Dendritic cell treated with granulocyte-macrophage colony-stimulating factor and Interleukin-4, amounts not matched to agents 40 ng/mL and 50 ng/mL, for 4 days (primary cell): ENCODE results near the gene ABHD4.
A peak's percentile ranks its signal among the peaks of the same experiment; 100 is the strongest.
"Not testable (repeated sequence)": the region's sequence is repeated elsewhere in the genome, so short reads cannot be mapped to it uniquely, and the experiment has no call there.

Experiments
- H3K27ac Mint-ChIP-seq: one replicate; pipeline ENCODE4 v1.8.0; 2022; ENCODE audit warnings: mild to moderate bottlenecking, mixed read lengths
- H3K27me3 Mint-ChIP-seq: one replicate; pipeline ENCODE4 v1.8.0; 2022; ENCODE audit warnings: mild to moderate bottlenecking, mixed read lengths
- H3K36me3 Mint-ChIP-seq: one replicate; pipeline ENCODE4 v1.8.0; 2022; ENCODE audit warnings: low read depth, mixed read lengths
- H3K4me1 Mint-ChIP-seq: one replicate; pipeline ENCODE4 v1.8.0; 2022; ENCODE audit warnings: low read depth, mixed read lengths
- H3K4me3 Mint-ChIP-seq: one replicate; pipeline ENCODE4 v1.8.0; 2022; ENCODE audit warnings: mild to moderate bottlenecking, moderate library complexity, mixed read lengths
- H3K9me3 Mint-ChIP-seq: one replicate; pipeline ENCODE4 v1.8.0; 2022; ENCODE audit warnings: mixed read lengths
- intact Hi-C: fragments of 100-400 bp; cut with micrococcal nuclease; formaldehyde crosslinking; loops from one replicate; pipeline ENCODE4 v1.15.0; 2022

ABHD4 gene

GRCh38 chr14:22556990-22557623, 41.0 kb upstream of the ABHD4 start:
- Mint-ChIP-seq H3K27me3 (peaks cover 1% of the 10 kb centered on the region), H3K4me3 (peak overlapping the region; percentile 71), H3K27ac (peak overlapping the region; percentile 17), H3K4me1 (peaks cover 30% of the 10 kb centered on the region), H3K9me3 (no peaks in the 10 kb centered on the region), H3K36me3 (no peaks in the 10 kb centered on the region)
- intact Hi-C loops: loop anchor here (1.0 to 2.0 kb wide), 3 partner anchors 32 to 426 kb away; partner anchors contain the start of gene DAD1

DNA sequence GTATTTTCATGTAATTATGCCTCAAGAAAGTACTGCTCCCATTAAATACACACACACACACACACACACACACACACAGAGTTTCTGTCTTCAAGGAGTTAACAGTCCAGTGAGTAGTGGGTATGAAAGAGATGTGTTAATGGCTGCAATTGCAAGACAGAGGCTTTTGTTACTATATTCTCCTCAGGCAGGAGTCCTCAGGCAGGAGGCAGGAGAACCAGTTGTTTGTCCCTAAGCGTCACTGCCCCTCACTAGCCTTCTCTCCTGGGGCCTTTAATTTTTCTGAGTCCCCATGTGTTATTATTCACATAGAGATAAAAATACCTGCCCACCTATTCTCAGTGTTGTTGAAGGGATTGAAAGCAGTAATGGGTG, 40.3 kb upstream of the ABHD4 start:
- Mint-ChIP-seq H3K27me3 (peaks cover 1% of the 10 kb centered on the region), H3K9me3 (no peaks in the 10 kb centered on the region), H3K27ac (no peak overlapping the region), H3K4me1 (peaks cover 37% of the 10 kb centered on the region), H3K36me3 (peaks cover 6% of the 10 kb centered on the region), H3K4me3 (no peak overlapping the region)
- intact Hi-C loops: loop anchor here (1.0 to 2.0 kb wide), 3 partner anchors 31 to 425 kb away; partner anchors contain the start of gene DAD1

DNA sequence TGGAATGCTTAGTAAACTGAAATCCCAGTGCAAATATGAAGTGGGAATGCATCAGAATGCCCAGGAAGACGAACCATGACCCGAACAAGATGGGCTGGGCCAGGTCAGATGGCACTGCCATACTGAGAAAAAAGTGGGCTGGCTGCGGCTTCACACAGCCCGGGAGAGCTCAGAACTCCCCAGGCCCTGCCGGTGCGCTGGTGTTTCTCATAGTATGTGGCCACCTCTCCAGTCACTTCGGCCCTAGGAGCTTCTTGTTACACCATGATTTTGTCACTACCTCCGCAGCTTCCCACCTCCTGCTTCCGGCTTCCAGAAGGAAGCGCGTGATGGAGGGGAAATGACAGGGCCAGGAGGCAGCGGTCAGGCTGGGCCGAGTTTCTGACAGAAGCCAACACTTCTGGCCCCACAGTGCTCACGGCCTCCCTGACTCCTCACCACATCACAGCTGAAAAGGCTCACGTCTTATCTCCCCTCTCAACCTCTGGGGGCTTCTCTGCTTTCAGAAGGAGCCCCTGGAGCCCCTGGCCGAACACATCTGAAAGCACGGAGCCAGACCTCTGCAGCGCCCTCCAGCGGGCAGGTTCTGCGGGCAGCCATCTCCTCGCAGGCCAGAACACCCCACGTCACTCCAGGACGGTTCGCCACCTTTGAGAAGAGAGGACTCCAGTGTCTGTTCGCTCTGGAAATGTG, 39.7 kb upstream of the ABHD4 start:
- intact Hi-C loops: no loop called here
- Mint-ChIP-seq H3K9me3 (no peaks in the 10 kb centered on the region), H3K4me3 (no peak overlapping the region), H3K27ac (no peak overlapping the region), H3K4me1 (peaks cover 37% of the 10 kb centered on the region), H3K36me3 (peaks cover 11% of the 10 kb centered on the region), H3K27me3 (peaks cover 1% of the 10 kb centered on the region)

DNA sequence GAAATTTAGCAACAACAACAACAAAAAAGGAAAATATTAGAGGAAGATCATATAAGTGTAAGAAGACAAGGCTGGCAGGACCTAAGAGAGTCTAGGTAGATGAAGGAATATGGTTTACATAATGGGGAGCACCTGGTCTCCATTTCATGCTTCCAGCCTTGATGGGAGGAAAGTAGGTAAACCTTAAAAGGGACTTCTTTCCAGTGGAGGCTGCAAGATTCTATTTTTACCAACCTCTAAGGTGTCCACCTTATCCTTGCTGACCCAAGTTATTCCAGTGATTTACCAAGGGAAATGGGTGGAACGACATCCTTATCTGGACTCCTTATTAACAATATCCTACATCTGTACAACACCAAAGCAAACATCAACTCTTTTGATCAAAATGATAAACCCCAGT, 39.1 kb upstream of the ABHD4 start:
- no peak overlapping the region for H3K4me3 Mint-ChIP-seq
- H3K4me1 Mint-ChIP-seq: peaks cover 37% of the 10 kb centered on the region
- no peaks in the 10 kb centered on the region for H3K9me3 Mint-ChIP-seq
- H3K27ac Mint-ChIP-seq: no peak overlapping the region
- peaks cover 1% of the 10 kb centered on the region for H3K27me3 Mint-ChIP-seq
- intact Hi-C loops: no loop called here
- peaks cover 13% of the 10 kb centered on the region for H3K36me3 Mint-ChIP-seq

- H3K27me3 Mint-ChIP-seq: peaks cover 1% of the 10 kb centered on the region
- peaks cover 28% of the 10 kb centered on the region for H3K36me3 Mint-ChIP-seq
- no peaks in the 10 kb centered on the region for H3K9me3 Mint-ChIP-seq
- H3K27ac Mint-ChIP-seq: no peak overlapping the region
- H3K4me1 Mint-ChIP-seq: peaks cover 32% of the 10 kb centered on the region
- intact Hi-C loops: no loop called here
- no peak overlapping the region for H3K4me3 Mint-ChIP-seq
These were observed 37.3 kb upstream of the ABHD4 start for GRCh38 chr14:22560662-22561365.

- intact Hi-C loops: no loop called here
- peaks cover 27% of the 10 kb centered on the region for H3K4me1 Mint-ChIP-seq
- H3K36me3 Mint-ChIP-seq: peaks cover 33% of the 10 kb centered on the region
- no peak overlapping the region for H3K27ac Mint-ChIP-seq
- H3K9me3 Mint-ChIP-seq: no peaks in the 10 kb centered on the region
- H3K27me3 Mint-ChIP-seq: peaks cover under 1% of the 10 kb centered on the region
- no peak overlapping the region for H3K4me3 Mint-ChIP-seq
These were observed 36.8 kb upstream of the ABHD4 start for GRCh38 chr14:22561366-22561660.

DNA sequence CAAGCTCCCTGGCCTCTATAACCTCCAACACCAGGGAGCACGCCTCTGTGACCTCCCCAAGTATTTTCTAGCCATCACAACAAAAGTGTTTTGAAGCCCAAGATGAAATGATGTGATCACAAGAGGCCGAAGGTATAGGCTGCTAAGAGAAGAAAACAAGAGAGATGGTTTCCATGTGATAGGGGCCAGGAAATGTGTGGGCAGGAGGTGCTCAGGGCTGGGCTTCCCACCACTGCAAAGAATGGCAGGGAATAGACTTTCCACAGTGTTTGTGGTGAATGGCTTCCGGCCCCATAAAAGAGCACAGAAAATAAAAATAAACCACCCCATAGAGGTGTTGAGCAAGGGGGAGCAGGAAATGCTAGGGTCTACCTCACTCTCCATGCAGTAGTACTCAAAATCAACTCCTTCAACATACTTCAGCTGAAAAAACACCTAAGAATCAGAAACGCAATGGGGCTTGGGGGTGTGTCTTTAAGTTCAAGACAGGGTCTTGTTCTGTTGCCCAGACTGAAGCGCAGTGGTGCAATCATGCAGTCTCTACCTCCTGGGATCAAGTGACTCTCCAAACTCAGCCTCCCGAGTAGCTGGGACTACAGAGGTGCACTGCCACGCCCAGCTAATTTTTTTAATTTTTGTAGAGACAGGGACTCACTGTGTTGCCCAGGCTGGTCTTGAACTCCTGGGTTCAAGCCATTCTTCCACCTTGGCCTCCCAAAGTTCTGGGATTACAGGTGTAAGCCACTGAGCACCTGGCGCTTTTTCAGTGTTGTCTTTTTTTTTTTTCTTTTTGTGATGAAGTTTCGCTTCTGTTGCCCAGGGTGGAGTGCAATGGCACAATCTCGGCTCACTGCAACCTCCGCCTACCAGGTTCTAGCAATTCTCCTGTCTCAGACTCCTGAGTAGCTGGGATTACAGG, 36.2 kb upstream of the ABHD4 start:
- Mint-ChIP-seq H3K36me3 (peaks cover 39% of the 10 kb centered on the region), H3K4me1 (peaks cover 21% of the 10 kb centered on the region), H3K4me3 (no peak overlapping the region), H3K27ac (no peak overlapping the region), H3K9me3 (no peaks in the 10 kb centered on the region), H3K27me3 (no peaks in the 10 kb centered on the region)
- intact Hi-C loops: no loop called here

DNA sequence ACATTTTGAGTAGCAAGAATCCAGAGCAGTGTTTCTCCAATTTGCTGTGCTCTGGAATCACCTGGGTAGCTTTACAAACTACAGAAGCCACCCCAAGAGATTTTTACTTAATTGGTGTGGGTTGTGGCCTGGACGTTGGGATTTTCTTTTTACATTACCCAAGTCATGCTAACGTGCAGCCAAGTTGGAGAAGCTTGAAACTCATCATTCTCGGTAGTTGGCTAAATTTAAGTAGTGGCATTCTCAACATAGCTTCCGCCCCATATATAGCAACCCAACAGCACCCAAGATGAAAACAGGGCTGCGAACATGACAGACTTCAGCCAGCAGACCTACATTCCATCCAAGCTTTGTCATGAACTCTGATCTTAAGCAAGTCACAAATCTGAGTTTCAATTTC, 34.1 kb upstream of the ABHD4 start:
- Mint-ChIP-seq H3K4me3 (no peak overlapping the region), H3K27me3 (no peaks in the 10 kb centered on the region), H3K27ac (no peak overlapping the region), H3K9me3 (no peaks in the 10 kb centered on the region), H3K4me1 (peaks cover 14% of the 10 kb centered on the region), H3K36me3 (peaks cover 57% of the 10 kb centered on the region)
- intact Hi-C loops: no loop called here

DNA sequence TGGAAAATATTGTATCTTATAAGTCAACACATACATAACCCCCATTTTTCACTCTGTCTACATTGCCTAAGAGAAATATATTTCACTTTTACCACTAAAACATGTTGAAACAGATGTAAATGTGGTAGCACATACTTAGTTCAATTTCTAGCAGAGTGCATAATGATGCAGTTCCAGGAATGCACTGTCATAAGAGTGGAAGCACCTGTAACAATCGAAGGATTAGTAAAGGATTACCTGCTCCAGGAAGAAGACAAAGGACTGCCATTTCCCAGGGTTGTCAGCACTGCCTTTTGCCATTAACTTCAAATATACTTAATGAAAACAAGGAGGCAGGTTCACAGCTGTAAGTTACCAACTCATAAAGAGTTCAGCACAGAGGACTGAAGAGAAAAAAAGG, 33.6 kb upstream of the ABHD4 start:
- Mint-ChIP-seq H3K4me1 (peaks cover 14% of the 10 kb centered on the region), H3K36me3 (peaks cover 62% of the 10 kb centered on the region), H3K9me3 (no peaks in the 10 kb centered on the region), H3K4me3 (no peak overlapping the region), H3K27me3 (no peaks in the 10 kb centered on the region), H3K27ac (no peak overlapping the region)
- intact Hi-C loops: no loop called here

GRCh38 chr14:22565391-22565945, 32.6 kb upstream of the ABHD4 start:
- no peak overlapping the region for H3K4me3 Mint-ChIP-seq
- H3K27ac Mint-ChIP-seq: no peak overlapping the region
- H3K4me1 Mint-ChIP-seq: peaks cover 19% of the 10 kb centered on the region
- intact Hi-C loops: no loop called here
- H3K9me3 Mint-ChIP-seq: no peaks in the 10 kb centered on the region
- H3K36me3 Mint-ChIP-seq: peaks cover 72% of the 10 kb centered on the region
- H3K27me3 Mint-ChIP-seq: no peaks in the 10 kb centered on the region

DNA sequence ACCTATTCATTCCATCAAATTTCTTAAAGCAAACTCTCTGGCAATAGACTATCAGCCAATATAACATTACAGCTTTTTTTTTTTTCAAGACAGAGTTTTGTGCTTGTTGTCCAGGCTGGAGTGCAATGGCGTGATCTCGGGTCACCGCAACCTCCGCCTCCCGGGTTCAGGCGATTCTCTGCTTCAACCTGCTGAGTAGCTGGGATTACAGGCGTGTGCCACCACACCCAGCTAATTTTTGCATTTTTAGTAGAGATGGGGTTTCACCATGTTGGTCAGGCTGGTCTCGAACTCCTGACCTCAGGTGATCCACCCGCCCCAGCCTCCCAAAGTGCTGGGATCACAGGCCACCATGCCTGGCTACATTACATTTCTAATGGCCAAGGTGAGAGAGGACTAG, 31.8 kb upstream of the ABHD4 start:
- H3K27ac Mint-ChIP-seq, intact Hi-C loops, H3K4me3 Mint-ChIP-seq, H3K27me3 Mint-ChIP-seq, H3K9me3 Mint-ChIP-seq: not testable (repeated sequence)
- Mint-ChIP-seq H3K4me1 (peaks cover 20% of the 10 kb centered on the region), H3K36me3 (peaks cover 80% of the 10 kb centered on the region)

DNA sequence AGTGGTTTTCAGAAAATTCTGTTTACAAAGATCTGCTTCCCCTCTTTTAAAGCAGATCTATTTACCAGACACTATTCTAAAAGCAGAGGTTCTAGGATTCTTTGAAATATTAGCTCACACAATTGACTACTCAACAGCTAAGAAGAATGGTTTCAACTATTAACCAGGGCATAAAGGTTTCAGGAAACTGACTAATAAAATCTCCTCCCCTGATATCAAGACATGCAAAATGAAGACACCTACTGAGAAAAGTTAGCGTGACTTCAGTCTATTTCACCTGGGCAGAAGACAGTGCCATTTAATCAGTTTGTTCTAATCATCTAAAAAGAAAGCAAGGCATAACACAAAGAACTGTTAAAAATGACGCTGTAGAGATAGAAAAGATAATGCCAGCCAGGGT, 31.3 kb upstream of the ABHD4 start:
- Mint-ChIP-seq H3K36me3 (peaks cover 86% of the 10 kb centered on the region), H3K4me3 (no peak overlapping the region), H3K9me3 (no peaks in the 10 kb centered on the region), H3K27me3 (no peaks in the 10 kb centered on the region), H3K27ac (no peak overlapping the region), H3K4me1 (peaks cover 16% of the 10 kb centered on the region)
- intact Hi-C loops: no loop called here

GRCh38 chr14:22567437-22567836, 30.7 kb upstream of the ABHD4 start:
- Mint-ChIP-seq H3K9me3 (no peaks in the 10 kb centered on the region), H3K4me1 (peaks cover 11% of the 10 kb centered on the region), H3K4me3 (no peak overlapping the region), H3K27me3 (no peaks in the 10 kb centered on the region), H3K36me3 (peaks cover 90% of the 10 kb centered on the region), H3K27ac (no peak overlapping the region)
- intact Hi-C loops: no loop called here
